T-helper 2 cell treated with Interferon-gamma antibody and Interleukin-4, amounts not matched to agents 100 ng/mL and 5 ng/mL, for 36 hours (primary cell): ENCODE data around the gene IQCE. TPM values are rescaled to one million over a fixed set of nuclear protein-coding genes. Genes with fewer than 3 reads are reported as not detected.

Experiments
- intact Hi-C: fragments of 100-400 bp; cut with micrococcal nuclease; formaldehyde crosslinking; loops from one replicate; pipeline ENCODE4 v1.15.1; 2023
- total RNA-seq: library from RNA; stranded (reverse); gene quantifications from 2 replicates; pipeline ENCODE4 v1.2.3, GENCODE V29; 2022

IQCE gene
- total RNA-seq, 1 donor from 2014 or later, result 12.2 TPM

DNA sequence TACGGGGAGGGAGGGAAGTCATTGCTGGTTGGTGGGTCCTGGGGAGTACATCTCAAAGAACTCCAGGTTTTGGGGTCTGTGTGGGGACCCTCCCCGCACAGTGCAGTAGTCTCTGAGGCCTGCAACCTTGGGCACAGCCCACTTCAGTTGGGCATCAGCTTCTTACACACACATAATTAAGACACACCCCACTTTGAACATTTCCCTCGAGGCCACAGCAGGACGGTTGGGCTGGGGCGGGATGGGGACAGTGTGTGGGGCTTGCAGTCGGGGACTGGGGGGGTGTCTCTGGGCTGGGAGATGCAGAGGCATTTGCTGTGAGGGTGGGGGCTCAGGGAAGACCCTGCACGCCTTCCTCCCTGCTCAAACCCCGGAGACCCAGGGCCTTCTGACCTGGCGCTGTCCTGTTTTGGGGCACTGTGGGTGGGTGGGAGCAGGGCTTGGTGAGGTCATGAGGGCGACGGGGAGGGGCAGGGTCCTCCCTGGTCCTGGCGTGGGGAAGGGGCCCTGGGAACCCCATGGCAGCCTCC is 38.0 kb upstream of the IQCE start:
- intact Hi-C loops, result loop anchor here (5.0 to 10.0 kb wide), 3 partner anchors 44 to 576 kb away; partner anchors contain the start of genes CHST12 and GRIFIN

DNA sequence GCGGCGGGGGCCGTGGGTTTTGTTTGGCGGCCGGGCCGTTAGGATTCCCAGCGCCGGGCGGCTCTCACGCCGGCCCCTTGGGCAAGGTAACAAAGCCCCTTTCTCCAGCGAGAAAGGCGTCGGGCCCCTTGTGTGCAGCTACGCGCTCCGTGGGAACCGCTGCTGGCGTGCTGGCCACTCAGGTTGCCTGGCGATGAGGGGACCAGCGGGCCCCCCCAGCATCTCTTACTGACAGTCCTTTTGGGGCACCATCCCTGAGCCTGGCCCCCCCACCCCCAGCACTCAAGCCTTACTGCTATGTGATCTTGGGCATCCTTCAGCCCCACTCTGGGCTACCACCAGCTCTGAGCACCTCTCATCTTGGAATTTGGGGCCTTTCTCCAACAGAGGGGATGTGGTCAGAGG is 37.4 kb upstream of the IQCE start:
- intact Hi-C loops, result loop anchor here (5.0 to 10.0 kb wide), 3 partner anchors 44 to 577 kb away; partner anchors contain the start of genes CHST12 and GRIFIN

DNA sequence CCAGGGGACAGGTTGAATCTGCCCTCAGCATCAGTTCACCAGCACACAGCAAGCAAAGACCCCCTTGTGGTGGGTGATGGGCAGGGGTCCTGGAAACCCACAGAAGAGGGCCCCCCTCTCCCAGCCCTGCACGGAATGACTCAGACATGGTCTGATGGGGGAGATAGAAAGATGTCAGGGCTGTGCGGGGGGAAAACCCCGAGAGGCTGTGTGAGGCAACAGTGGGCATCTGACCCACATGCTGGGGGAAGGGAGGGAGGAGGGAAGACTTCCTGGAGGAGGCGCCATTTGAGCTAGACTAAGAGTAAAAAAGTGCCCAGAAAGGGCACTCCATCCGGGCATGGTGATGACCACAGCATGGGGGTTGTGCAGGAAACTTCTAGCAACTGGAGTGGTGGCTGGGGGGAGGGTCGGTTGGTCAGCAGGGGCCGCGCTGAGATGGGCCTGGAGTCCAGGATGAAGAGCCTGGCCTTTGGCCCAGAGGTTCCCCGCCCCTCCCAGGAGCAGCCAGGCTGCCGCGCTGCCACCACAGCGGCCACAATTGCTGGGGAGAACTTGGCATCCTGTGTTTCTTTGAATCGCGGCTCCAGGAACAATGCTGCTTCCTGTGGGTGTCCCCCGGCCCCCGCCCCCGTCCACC is 36.7 kb upstream of the IQCE start:
- intact Hi-C loops, result loop anchor here (1.0 to 10.0 kb wide), 4 partner anchors 8 to 577 kb away; partner anchors contain the start of genes CHST12 and GRIFIN

DNA sequence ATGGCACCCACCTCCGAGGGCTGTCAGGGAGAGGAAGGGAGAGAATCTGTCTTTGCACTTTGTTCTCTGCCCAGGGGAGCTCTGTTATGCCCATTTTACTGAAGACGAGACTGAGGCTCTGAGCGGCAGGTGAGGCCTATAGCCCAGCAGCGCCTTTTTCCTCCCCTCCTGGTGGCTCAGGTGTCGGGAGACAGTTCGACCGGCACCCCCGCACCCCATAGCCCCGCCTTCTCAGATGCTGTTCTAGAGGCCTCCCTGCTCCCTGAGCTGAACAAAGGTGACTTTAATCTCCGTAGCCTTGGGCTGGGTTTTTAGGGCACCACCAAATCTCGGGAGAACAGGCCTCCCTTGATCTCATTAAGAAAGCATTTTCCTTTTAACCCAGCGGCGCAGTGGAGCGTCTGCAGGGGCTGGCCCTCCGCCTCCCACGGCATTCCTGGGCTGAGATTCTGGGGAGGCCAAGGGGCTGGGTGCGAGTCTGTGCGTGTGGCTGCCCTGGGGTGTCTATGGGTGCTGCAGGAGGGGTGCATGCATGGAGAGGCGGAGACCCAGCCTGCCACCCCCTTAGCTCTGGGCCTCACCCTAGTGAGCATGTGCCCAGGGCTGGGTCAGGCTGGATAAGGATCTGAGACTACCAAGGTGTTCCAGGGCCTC is 35.9 kb upstream of the IQCE start:
- intact Hi-C loops, result loop anchor here (1.0 to 10.0 kb wide), 4 partner anchors 7 to 578 kb away; partner anchors contain the start of genes CHST12 and GRIFIN

DNA sequence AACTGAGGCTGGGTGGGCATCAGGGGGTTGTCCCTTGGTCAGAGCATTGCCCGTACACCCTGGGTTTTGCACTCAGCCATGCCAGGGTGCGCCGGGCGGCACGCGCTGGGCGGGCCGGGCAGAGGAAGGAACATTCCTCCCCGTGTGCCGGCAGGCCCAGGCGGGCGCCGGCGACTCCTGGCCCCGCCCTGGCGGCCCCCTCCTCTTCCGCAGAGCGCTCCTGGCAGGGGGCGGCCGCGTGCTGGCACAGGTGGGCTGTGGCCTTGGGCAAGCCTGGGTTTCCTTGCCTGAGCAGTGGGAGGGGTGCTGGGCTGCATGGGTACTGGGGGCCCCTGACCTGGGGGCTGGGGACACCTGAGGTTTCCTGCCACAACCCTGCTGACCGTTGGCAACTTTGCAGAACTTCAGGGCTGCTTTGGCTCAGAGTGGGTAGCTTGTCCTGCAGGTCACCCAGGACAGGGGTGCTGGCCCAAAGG is 35.3 kb upstream of the IQCE start:
- intact Hi-C loops, result loop anchor here (5.0 to 10.0 kb wide), 3 partner anchors 46 to 579 kb away; partner anchors contain the start of genes CHST12 and GRIFIN

DNA sequence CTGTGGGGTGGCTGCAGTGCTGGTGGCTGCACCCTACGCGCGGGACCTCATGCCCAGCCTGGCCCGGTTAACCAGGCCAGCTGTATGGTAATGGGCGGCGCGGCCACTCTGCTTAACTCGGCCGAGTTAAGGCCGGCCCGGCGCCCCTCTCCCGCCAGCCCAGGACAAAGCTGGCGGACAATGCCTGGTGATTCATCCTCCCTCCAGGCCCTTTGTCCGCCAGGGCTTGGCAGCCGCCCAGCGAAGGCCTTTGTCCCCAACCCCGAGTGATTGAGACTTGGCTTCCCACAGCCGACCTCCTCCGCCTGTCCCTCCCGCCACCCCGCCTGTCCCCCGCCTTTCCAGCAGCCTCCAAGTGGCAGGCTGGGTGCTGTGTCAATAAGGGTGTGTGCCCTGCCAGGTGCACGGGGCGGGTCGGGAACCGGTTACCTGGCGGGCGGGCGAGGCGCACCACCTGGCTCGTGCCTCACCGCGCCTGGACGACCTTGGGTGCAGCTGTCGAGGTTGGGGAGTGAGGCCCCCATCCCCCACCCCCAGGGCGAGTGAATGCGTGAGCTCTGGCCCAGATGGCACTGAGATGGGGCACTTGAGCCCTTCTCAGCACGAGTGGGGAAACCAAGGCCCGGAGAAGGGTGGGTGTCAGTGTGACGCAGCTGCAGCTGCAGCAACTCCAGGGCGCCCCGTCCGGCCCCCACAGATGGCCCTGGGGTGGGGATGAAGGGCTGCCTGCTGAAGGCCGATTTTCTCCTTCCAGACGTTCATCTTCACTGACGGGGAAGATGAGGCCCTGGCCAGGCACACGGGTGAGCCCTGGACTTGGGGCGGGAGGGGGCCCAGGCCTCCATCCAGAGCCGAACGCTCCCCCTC is 34.6 kb upstream of the IQCE start:
- intact Hi-C loops, result loop anchor here (5.0 to 10.0 kb wide), 3 partner anchors 47 to 579 kb away; partner anchors contain the start of genes CHST12 and GRIFIN

DNA sequence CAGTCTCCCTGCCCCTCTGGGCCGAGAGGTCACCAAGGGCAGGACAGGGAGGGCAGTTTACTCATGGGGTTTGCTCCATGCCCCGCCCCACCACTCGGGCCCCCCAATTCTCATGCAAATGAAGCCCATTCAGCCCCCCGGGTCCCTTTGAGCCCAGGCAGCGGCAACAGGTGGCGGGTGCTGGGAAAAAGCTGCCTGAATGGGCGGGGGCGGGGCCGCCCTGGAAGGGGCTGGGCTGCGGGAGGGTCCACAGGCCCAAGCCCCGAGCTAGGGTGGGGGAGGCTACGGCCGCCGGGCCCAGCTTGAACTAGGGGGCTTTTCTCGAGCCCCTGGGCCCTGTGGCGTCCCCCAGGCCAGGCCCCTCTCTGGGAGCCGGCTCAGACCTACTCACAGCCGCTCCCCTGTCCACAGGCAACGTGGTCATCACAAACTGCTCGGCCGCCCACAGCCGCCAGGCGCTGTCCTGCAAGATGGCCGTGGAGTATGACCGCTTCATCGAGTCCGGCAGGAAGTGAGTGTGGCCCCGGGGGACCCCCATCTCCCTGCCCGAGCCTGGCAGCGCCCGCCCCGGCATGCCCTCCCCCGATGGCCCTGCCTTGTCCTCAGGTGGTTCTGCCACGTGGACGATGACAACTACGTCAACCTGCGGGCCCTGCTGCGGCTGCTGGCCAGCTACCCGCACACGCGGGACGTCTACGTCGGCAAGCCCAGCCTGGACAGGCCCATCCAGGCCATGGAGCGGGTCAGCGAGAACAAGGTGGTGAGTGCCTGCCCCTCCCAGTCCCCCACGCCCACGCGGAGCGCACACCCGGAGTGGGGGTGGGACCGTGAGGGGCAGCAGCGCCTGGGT is 33.7 kb upstream of the IQCE start:
- intact Hi-C loops, result loop anchor here (5.0 to 10.0 kb wide), 3 partner anchors 48 to 580 kb away; partner anchors contain the start of genes CHST12 and GRIFIN

DNA sequence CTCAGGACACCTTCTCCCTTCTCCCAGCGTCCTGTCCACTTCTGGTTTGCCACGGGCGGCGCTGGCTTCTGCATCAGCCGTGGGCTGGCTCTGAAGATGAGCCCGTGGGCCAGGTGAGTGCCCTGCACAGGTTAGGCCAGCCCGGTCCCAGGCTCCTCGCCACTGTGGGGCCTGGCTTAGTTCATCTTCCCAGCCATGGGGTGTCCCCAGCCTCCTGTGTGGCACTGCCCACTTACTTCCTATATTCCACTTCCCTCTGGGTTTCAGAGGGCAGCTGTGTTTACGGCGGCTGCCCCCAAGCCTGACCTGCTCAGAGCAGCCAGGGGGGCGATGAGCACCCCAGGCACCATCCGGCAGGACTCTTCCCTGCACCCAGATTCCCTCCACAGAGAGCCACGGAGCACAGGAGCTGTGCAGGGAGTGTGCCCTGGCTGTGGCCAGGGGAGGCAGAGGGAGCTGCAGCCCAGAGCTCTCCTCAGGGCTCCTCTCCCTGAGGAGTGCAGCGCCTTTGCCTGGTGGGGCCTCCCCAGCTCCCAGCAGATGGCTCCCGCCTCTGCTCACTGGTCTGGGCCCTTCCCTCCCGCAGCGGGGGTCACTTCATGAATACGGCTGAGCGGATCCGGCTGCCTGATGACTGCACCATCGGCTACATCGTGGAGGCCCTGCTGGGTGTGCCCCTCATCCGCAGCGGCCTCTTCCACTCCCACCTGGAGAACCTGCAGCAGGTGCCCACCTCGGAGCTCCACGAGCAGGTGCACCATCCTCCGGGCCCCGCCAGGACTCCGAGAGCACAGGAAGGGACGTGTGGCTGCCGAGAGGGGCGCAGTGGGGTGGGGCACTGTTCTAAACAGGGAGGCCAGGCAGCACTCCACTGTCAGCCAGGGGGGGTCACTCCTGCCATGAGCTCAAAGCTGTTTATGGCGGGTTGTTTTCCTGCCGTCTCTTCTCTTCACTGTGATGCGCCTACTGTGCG is 32.8 kb upstream of the IQCE start:
- intact Hi-C loops, result loop anchor here (10.0 kb wide), 2 partner anchors 121 to 581 kb away; partner anchors contain the start of gene CHST12

DNA sequence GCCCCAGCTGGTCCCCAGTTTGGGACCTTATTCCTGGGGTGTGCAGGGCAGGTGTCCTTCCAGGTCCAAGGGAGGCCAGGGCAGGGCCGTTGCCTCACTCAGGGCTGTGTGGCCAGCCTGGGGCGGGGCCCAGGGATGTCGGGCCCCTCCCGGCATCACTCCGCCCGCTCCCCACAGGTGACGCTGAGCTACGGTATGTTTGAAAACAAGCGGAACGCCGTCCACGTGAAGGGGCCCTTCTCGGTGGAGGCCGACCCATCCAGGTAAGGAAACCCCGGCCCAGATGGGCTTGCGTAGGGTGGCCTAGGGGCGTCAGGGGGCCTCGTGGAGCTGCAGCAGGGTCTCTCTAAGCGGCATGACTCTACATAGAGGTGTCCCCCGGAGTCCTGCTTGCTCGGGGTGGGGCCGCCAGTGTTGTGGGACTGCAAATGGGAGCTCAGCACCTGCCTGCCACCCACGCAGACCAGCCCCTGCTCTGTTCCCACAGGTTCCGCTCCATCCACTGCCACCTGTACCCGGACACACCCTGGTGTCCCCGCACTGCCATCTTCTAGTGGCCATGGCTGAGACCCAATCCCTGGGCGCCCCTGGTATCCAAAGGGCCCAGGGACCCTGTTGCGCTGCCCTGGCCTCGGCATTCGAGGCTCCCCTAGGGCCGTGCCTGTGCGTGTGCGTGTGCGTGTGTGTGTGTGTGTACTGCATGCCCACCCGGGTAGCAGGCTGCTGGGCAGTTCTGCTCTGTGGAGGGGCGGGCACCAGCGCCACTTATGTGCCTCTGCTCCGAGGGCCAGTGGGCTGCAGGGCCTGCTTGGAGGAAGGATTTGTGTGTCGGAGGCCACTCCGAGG is 31.9 kb upstream of the IQCE start:
- intact Hi-C loops, result loop anchor here (10.0 kb wide), 2 partner anchors 122 to 582 kb away; partner anchors contain the start of gene CHST12

DNA sequence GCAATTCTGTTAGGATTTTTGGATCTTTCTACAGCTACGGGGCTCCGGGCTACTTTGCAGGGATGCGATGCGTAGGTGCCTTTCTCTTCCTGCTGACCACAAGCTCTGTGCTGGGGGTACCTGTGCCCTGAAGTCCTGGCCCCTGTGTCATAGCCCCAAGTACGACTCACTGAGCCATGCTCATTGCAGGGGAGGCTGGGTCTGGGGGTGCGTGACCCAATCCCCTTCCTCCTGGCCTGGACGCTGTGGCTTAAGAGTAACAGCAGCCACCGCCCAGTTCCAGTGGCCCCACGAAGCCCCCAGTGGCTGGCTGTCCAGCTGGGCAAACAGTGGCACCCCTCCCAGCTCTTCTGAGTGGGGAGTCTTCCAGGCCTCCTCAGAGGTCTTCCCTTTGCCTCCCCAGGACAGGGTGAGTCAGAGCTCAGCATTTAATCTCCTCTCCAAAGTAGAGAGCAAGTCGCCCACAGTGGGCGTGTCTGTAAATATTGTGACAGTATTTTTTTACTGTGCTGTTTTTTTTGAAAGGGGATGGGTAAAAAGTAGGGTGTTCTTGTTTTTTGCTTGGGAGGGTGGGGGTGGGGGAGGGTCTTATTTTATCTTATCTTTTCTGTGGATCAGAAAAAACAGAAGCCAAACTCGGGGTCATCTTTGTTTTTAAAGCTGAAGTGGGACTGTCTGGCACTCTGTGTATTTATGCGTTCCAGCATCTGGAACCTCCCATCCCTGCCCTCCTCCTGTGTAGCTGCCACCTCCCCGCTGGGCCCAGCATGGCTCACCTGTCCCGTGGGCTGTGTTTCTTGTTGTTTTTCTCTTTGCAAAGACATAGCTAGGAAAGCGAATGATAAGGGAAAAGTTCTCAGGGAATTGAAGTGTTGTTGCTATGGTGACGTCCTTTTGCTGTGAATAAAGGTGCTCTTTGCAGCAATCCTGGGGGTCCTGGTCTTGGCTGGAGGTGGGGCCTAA is 31.0 kb upstream of the IQCE start:
- intact Hi-C loops, result loop anchor here (10.0 kb wide), 2 partner anchors 123 to 583 kb away; partner anchors contain the start of gene CHST12

DNA sequence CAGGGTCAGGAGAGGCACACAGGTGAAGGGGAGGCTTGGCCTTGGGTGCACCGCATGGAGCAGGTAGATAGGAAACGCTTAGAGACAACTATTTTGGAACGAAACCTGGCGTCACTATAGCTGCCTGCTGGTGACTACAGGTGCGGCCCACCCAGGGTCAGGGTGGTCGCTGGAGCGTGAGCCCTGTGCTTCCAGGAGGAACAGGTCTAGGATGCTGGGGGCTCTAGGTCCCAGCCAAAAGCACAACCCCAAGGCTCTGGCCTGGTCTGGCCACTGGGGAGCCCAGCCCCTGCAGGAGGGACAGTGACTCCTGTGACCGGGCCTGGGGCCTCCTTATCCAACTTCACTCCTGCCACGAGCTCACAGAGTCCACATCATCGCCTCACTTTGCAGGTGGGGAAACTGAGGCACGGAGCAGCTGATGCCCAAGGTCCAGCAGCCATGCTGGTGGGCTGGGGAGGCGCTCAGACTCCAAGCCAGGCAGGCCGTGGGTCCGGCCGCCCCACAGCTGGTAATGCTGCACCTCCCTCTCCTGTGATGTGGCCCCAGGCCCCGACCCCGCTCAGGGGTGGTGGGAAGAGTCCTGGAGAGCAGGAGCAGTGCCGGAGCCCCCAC is 30.2 kb upstream of the IQCE start:
- intact Hi-C loops, result loop anchor here (10.0 kb wide), 2 partner anchors 124 to 584 kb away; partner anchors contain the start of gene CHST12

DNA sequence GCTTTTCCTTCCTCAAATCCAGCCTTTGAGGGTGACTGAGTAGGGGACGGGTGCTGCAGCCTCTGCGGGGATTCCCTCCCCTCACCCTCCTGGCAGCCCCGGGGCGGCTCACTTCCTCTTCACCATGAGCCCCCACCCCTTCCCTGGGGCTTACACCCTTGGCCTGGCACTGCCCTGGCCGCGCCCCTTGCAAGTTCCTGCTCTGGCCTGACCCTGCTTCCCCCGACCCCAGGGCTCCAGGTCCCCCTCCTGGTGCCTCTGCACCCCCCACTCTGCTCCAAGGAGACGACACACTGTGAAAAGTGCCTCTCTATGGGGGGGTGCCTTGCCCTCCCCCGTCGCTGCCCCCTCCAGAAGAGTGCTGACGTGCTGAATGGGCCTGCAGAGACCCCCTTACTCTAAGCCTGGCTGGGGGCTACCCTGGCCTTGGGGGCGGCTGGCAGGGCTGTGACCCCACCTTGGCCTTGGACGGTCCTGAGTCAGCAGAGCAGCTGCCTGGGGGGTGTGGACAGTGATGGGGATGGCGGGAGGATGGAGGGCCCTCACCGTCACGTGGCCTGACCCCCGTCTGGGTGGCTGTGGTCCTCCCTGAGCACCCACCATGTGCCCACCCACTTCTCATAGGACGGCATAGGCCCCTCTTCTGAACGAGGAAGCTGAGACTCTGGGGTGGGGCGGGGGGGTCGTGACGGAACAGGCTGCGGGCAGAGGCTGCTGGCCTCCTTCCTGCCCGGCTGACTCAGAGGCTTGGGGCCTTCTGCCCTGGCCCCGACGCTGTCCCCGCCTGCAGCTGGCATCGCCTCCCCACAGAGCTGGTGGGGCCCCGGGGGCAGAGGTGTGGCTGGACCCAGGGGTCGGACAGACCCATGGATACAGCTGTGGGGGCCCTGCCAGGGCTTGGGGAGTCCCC is 29.4 kb upstream of the IQCE start:
- intact Hi-C loops, result loop anchor here (1.0 to 10.0 kb wide), 5 partner anchors 7 to 585 kb away; partner anchors contain the start of genes BRAT1 and CHST12

DNA sequence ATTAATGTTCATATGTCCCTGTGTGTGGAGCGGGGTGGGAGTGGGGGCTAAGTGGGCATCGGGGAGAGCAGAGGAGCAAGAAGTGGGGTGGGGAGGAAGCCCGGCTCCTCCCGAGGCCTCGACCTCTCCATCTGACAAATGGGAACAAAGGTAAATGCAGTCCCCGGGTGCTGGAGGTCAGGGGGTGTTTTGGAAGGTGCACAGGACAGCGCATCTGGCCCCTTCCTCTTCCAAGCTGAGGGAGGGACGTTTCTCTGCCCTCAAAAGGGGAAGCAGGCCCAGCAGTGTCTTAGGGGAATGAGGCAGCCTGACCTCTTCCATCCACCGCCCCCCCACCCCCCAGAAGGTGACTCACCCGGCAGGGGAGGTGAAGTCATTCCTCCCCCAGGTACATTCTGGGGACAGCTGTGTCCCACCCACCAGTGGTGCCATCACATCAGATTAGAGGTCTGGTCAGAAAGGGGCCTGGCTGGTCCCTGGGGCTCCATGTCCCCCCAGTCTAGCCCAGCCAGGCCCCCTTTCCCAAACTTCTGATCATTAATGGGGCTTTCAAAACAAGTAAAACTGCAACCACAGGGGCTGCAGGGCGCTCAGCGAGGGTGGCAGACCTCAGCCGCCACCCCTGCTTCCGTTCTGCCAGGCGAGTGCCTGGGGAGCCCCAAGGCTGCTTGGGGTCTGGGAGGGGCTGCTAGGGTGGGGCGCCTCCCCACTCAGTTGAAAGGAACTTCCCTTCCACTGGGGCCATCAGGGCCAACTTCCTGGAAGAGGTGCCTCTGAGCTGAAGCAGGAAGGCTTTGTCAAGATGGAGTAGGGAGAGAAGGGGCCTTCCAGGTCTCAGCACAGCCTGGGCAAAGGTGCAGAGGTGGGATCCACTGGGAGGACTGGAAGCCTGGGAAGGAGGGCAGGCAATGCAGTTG is 28.4 kb upstream of the IQCE start:
- intact Hi-C loops, result loop anchor here (1.0 kb wide), 3 partner anchors 8 to 169 kb away; partner anchors contain the start of gene BRAT1
